HEK293 (cell line): ENCODE results near the gene NEK1.

Experiments used
- EGR2 ChIP-seq: fragments of 450-650 bp; formaldehyde crosslinking; IDR thresholded peaks from 2 replicates; pipeline ENCODE4 v1.5.1; 2016; ENCODE audit warnings: low read depth, missing biosample characterization, missing genetic modification characterization
- KLF9 ChIP-seq: fragments of 450-650 bp; formaldehyde crosslinking; IDR thresholded peaks from 2 replicates; pipeline ENCODE4 v1.5.1; 2016; ENCODE audit warnings: missing biosample characterization, missing genetic modification characterization, low read depth
- YY1 ChIP-seq: fragments of 450-650 bp; formaldehyde crosslinking; IDR thresholded peaks from 2 replicates; pipeline ENCODE4 v1.5.1; 2018; ENCODE audit warnings: missing biosample characterization, missing genetic modification characterization
- ZNF404 ChIP-seq: fragments of 450-650 bp; formaldehyde crosslinking; IDR thresholded peaks from 2 replicates; pipeline ENCODE4 v1.5.1; 2017; ENCODE audit warnings: missing biosample characterization, missing genetic modification characterization
- ZNF701 ChIP-seq: fragments of 450-650 bp; formaldehyde crosslinking; IDR thresholded peaks from 2 replicates; pipeline ENCODE4 v1.5.1; 2016; ENCODE audit warnings: missing biosample characterization, missing genetic modification characterization
- ZNF76 ChIP-seq: fragments of 450-650 bp; formaldehyde crosslinking; IDR thresholded peaks from 2 replicates; pipeline ENCODE4; 2016; ENCODE audit warnings: low read depth, missing biosample characterization, missing genetic modification characterization, borderline replicate concordance
- ZNF785 ChIP-seq: fragments of 450-650 bp; formaldehyde crosslinking; IDR thresholded peaks from 2 replicates; pipeline ENCODE4 v1.5.1; 2016; ENCODE audit warnings: missing biosample characterization, missing genetic modification characterization
- TF ChIP-seq, protein P1 (sequence below): fragments of 450-650 bp; formaldehyde crosslinking; IDR thresholded peaks from 2 replicates; pipeline ENCODE4 v1.5.1; 2016; ENCODE audit warnings: missing biosample characterization, missing genetic modification characterization
- TF ChIP-seq, protein P2 (sequence below): fragments of 450-650 bp; formaldehyde crosslinking; IDR thresholded peaks from 2 replicates; pipeline ENCODE4 v1.5.1; 2016; ENCODE audit warnings: missing biosample characterization, missing genetic modification characterization
- TF ChIP-seq, protein P3 (sequence below): fragments of 450-650 bp; formaldehyde crosslinking; conservative IDR thresholded peaks from 2 replicates; pipeline ENCODE4 v1.5.1; 2016; ENCODE audit warnings: low read depth, missing biosample characterization, missing genetic modification characterization
- TF ChIP-seq, protein P4 (sequence below): fragments of 450-650 bp; formaldehyde crosslinking; IDR thresholded peaks from 2 replicates; pipeline ENCODE4 v1.5.1; 2017; ENCODE audit warnings: missing biosample characterization, missing genetic modification characterization

DNA sequence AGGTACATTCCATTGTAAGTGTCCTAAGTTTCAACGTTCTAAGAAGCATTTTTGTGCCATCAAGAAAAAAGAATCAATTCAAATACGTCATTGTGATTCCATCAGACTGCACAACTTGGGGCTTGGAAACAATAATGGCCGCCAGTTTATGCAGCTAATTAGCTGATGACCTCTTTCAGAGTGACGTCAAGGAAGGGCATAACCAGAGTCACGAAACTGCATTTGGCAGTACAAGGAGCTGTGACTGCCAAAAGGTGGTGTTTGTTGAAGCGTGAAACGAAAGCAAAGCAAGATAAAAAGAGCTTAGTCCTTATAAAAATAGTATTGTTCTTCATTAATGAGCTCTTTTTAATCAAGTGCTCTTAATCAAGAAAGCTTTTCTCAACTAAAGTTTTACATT lies 260.5 kb downstream of the NEK1 start:
- TF ChIP-seq, protein P1, sequence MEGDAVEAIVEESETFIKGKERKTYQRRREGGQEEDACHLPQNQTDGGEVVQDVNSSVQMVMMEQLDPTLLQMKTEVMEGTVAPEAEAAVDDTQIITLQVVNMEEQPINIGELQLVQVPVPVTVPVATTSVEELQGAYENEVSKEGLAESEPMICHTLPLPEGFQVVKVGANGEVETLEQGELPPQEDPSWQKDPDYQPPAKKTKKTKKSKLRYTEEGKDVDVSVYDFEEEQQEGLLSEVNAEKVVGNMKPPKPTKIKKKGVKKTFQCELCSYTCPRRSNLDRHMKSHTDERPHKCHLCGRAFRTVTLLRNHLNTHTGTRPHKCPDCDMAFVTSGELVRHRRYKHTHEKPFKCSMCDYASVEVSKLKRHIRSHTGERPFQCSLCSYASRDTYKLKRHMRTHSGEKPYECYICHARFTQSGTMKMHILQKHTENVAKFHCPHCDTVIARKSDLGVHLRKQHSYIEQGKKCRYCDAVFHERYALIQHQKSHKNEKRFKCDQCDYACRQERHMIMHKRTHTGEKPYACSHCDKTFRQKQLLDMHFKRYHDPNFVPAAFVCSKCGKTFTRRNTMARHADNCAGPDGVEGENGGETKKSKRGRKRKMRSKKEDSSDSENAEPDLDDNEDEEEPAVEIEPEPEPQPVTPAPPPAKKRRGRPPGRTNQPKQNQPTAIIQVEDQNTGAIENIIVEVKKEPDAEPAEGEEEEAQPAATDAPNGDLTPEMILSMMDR (tag by site-specific recombination) = no peak
- TF ChIP-seq ZNF785 (tag by site-specific recombination) = no peak
- TF ChIP-seq, protein P2, sequence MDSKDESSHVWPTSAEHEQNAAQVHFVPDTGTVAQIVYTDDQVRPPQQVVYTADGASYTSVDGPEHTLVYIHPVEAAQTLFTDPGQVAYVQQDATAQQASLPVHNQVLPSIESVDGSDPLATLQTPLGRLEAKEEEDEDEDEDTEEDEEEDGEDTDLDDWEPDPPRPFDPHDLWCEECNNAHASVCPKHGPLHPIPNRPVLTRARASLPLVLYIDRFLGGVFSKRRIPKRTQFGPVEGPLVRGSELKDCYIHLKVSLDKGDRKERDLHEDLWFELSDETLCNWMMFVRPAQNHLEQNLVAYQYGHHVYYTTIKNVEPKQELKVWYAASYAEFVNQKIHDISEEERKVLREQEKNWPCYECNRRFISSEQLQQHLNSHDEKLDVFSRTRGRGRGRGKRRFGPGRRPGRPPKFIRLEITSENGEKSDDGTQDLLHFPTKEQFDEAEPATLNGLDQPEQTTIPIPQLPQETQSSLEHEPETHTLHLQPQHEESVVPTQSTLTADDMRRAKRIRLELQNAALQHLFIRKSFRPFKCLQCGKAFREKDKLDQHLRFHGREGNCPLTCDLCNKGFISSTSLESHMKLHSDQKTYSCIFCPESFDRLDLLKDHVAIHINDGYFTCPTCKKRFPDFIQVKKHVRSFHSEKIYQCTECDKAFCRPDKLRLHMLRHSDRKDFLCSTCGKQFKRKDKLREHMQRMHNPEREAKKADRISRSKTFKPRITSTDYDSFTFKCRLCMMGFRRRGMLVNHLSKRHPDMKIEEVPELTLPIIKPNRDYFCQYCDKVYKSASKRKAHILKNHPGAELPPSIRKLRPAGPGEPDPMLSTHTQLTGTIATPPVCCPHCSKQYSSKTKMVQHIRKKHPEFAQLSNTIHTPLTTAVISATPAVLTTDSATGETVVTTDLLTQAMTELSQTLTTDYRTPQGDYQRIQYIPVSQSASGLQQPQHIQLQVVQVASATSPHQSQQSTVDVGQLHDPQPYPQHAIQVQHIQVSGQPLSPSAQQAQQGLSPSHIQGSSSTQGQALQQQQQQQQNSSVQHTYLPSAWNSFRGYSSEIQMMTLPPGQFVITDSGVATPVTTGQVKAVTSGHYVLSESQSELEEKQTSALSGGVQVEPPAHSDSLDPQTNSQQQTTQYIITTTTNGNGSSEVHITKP (tag by site-specific recombination) = no peak
- no peak for TF ChIP-seq KLF9 (tag by site-specific recombination)
- no peak for TF ChIP-seq ZNF404 (tag by site-specific recombination)
- TF ChIP-seq, protein P3, sequence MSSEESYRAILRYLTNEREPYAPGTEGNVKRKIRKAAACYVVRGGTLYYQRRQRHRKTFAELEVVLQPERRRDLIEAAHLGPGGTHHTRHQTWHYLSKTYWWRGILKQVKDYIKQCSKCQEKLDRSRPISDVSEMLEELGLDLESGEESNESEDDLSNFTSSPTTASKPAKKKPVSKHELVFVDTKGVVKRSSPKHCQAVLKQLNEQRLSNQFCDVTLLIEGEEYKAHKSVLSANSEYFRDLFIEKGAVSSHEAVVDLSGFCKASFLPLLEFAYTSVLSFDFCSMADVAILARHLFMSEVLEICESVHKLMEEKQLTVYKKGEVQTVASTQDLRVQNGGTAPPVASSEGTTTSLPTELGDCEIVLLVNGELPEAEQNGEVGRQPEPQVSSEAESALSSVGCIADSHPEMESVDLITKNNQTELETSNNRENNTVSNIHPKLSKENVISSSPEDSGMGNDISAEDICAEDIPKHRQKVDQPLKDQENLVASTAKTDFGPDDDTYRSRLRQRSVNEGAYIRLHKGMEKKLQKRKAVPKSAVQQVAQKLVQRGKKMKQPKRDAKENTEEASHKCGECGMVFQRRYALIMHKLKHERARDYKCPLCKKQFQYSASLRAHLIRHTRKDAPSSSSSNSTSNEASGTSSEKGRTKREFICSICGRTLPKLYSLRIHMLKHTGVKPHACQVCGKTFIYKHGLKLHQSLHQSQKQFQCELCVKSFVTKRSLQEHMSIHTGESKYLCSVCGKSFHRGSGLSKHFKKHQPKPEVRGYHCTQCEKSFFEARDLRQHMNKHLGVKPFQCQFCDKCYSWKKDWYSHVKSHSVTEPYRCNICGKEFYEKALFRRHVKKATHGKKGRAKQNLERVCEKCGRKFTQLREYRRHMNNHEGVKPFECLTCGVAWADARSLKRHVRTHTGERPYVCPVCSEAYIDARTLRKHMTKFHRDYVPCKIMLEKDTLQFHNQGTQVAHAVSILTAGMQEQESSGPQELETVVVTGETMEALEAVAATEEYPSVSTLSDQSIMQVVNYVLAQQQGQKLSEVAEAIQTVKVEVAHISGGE (tag by site-specific recombination) = no peak
- TF ChIP-seq, protein P4, sequence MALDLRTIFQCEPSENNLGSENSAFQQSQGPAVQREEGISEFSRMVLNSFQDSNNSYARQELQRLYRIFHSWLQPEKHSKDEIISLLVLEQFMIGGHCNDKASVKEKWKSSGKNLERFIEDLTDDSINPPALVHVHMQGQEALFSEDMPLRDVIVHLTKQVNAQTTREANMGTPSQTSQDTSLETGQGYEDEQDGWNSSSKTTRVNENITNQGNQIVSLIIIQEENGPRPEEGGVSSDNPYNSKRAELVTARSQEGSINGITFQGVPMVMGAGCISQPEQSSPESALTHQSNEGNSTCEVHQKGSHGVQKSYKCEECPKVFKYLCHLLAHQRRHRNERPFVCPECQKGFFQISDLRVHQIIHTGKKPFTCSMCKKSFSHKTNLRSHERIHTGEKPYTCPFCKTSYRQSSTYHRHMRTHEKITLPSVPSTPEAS (tag by site-specific recombination) = no peak
- no peak for TF ChIP-seq ZNF76 (tag by site-specific recombination)
- TF ChIP-seq EGR2 (tag by site-specific recombination) = no peak
- no peak for TF ChIP-seq YY1 (tag by site-specific recombination)
- TF ChIP-seq ZNF701 (tag by site-specific recombination) = no peak
